ENCODE data around the gene EPS15. TPM values are rescaled to one million over a fixed set of nuclear protein-coding genes. Genes with fewer than 3 reads are reported as not detected.
A peak's percentile ranks its signal among the peaks of the same experiment; 100 is the strongest.

EPS15 gene
- total and polyA plus RNA-seq, 10 of the 15 experiments (the other 5 are each of a cell fraction or from before 2014, with no cell fraction given), result 24.7 to 87.8 (median 56.3) TPM

DNA sequence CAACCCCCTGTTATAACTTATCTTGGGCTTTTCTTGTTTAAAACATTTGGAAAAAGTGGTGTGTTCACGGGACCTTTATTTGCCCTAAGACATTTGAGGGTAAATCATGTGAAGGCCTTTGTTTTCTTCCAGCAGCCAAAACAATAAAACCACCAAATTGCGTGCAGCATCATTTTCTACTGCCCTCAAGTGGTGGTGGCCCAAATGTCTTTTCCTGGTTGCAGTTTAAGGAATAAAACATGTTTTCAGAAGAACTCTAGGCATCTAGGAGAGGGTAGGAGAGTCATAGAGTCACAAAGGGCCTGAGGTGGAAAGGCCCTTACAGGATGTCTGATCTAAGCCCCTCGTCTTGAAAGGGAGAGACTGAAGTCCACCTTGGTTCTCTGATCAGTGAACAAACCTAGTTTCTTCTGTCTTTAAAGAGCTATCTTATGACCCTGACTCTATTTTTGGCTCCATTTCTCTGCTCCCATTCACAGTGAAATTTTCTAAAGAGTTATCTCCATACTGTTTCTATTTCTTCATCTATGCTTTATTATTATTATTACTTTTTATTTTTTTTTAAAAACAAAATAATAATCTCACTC, 16.0 kb upstream of the EPS15 start (continued):
- TF ChIP-seq BCL11A (IDR thresholded peaks at IDR 0.05; ENCODE audit: low read depth, low read length) (no peak), BMI1 (IDR thresholded peaks at IDR 0.05; ENCODE audit: borderline replicate concordance) (no peak), MEF2A (IDR thresholded peaks at IDR 0.05; ENCODE audit: insufficient read depth, low read depth, low read length) (no peak), ESRRA (IDR thresholded peaks at IDR 0.05; ENCODE audit: low read length) (no peak), CBX3 (IDR thresholded peaks at IDR 0.05; ENCODE audit: borderline replicate concordance, low read depth) (no peak), RB1 (IDR thresholded peaks at IDR 0.05; ENCODE audit: borderline replicate concordance) (no peak), RAD21 (IDR thresholded peaks at IDR 0.05; ENCODE audit: insufficient read depth, low read depth, low read length) (peak; percentile 93), POLR2AphosphoS2 (IDR thresholded peaks at IDR 0.05; ENCODE audit: low read depth, low read length) (no peak), IRF4 (IDR thresholded peaks at IDR 0.05; ENCODE audit: low read depth, low read length) (no peak), STAT1 (conservative IDR thresholded peaks at IDR 0.05) (no peak), ATF7 (IDR thresholded peaks at IDR 0.05; ENCODE audit: low read depth) (no peak), BHLHE40 (IDR thresholded peaks at IDR 0.05; ENCODE audit: borderline replicate concordance in 1 of 2, low read depth in 2 of 2, low read length in 1 of 2) (peak; percentile 41 to 58; a peak in 2 of 4 replicates), WRNIP1 (IDR thresholded peaks at IDR 0.05; ENCODE audit: borderline replicate concordance, low read depth, low read length) (no peak), CREB1 (IDR thresholded peaks at IDR 0.05; ENCODE audit: low read depth) (no peak)
- TF ChIP-seq, protein P1, sequence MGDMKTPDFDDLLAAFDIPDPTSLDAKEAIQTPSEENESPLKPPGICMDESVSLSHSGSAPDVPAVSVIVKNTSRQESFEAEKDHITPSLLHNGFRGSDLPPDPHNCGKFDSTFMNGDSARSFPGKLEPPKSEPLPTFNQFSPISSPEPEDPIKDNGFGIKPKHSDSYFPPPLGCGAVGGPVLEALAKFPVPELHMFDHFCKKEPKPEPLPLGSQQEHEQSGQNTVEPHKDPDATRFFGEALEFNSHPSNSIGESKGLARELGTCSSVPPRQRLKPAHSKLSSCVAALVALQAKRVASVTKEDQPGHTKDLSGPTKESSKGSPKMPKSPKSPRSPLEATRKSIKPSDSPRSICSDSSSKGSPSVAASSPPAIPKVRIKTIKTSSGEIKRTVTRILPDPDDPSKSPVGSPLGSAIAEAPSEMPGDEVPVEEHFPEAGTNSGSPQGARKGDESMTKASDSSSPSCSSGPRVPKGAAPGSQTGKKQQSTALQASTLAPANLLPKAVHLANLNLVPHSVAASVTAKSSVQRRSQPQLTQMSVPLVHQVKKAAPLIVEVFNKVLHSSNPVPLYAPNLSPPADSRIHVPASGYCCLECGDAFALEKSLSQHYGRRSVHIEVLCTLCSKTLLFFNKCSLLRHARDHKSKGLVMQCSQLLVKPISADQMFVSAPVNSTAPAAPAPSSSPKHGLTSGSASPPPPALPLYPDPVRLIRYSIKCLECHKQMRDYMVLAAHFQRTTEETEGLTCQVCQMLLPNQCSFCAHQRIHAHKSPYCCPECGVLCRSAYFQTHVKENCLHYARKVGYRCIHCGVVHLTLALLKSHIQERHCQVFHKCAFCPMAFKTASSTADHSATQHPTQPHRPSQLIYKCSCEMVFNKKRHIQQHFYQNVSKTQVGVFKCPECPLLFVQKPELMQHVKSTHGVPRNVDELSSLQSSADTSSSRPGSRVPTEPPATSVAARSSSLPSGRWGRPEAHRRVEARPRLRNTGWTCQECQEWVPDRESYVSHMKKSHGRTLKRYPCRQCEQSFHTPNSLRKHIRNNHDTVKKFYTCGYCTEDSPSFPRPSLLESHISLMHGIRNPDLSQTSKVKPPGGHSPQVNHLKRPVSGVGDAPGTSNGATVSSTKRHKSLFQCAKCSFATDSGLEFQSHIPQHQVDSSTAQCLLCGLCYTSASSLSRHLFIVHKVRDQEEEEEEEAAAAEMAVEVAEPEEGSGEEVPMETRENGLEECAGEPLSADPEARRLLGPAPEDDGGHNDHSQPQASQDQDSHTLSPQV (IDR thresholded peaks at IDR 0.05), result peak; percentile 15; the same call in 1 of the 2 replicates
- TF ChIP-seq, protein P2, sequence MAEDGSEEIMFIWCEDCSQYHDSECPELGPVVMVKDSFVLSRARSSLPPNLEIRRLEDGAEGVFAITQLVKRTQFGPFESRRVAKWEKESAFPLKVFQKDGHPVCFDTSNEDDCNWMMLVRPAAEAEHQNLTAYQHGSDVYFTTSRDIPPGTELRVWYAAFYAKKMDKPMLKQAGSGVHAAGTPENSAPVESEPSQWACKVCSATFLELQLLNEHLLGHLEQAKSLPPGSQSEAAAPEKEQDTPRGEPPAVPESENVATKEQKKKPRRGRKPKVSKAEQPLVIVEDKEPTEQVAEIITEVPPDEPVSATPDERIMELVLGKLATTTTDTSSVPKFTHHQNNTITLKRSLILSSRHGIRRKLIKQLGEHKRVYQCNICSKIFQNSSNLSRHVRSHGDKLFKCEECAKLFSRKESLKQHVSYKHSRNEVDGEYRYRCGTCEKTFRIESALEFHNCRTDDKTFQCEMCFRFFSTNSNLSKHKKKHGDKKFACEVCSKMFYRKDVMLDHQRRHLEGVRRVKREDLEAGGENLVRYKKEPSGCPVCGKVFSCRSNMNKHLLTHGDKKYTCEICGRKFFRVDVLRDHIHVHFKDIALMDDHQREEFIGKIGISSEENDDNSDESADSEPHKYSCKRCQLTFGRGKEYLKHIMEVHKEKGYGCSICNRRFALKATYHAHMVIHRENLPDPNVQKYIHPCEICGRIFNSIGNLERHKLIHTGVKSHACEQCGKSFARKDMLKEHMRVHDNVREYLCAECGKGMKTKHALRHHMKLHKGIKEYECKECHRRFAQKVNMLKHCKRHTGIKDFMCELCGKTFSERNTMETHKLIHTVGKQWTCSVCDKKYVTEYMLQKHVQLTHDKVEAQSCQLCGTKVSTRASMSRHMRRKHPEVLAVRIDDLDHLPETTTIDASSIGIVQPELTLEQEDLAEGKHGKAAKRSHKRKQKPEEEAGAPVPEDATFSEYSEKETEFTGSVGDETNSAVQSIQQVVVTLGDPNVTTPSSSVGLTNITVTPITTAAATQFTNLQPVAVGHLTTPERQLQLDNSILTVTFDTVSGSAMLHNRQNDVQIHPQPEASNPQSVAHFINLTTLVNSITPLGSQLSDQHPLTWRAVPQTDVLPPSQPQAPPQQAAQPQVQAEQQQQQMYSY (CRISPR knock-in tag; IDR thresholded peaks at IDR 0.05), result no peak
- TF ChIP-seq, protein P3, sequence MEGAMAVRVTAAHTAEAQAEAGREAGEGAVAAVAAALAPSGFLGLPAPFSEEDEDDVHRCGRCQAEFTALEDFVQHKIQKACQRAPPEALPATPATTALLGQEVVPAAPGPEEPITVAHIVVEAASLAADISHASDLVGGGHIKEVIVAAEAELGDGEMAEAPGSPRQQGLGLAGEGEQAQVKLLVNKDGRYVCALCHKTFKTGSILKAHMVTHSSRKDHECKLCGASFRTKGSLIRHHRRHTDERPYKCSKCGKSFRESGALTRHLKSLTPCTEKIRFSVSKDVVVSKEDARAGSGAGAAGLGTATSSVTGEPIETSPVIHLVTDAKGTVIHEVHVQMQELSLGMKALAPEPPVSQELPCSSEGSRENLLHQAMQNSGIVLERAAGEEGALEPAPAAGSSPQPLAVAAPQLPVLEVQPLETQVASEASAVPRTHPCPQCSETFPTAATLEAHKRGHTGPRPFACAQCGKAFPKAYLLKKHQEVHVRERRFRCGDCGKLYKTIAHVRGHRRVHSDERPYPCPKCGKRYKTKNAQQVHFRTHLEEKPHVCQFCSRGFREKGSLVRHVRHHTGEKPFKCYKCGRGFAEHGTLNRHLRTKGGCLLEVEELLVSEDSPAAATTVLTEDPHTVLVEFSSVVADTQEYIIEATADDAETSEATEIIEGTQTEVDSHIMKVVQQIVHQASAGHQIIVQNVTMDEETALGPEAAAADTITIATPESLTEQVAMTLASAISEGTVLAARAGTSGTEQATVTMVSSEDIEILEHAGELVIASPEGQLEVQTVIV (IDR thresholded peaks at IDR 0.05; ENCODE audit: borderline replicate concordance, partially characterized antibody), result no peak
- TF ChIP-seq, protein P4, sequence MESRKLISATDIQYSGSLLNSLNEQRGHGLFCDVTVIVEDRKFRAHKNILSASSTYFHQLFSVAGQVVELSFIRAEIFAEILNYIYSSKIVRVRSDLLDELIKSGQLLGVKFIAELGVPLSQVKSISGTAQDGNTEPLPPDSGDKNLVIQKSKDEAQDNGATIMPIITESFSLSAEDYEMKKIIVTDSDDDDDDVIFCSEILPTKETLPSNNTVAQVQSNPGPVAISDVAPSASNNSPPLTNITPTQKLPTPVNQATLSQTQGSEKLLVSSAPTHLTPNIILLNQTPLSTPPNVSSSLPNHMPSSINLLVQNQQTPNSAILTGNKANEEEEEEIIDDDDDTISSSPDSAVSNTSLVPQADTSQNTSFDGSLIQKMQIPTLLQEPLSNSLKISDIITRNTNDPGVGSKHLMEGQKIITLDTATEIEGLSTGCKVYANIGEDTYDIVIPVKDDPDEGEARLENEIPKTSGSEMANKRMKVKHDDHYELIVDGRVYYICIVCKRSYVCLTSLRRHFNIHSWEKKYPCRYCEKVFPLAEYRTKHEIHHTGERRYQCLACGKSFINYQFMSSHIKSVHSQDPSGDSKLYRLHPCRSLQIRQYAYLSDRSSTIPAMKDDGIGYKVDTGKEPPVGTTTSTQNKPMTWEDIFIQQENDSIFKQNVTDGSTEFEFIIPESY (IDR thresholded peaks at IDR 0.05), result no peak
